Stimulated activated CD8-positive, alpha-beta memory T cell treated with anti-CD3 and anti-CD28 coated beads, Interleukin-12 subunit alpha, Interleukin-12 subunit beta, amount 100 ng/mL, for 4 hours (primary cell): Measurements from ENCODE around the gene TYRO3.

Experiments used
- DNase-seq: peaks from one replicate; pipeline ENCODE4 v3.0.0-alpha.2; 2020; ENCODE audit warnings: low read depth

Gene TYRO3

GRCh38 chr15:41605566-41605965 is 46.6 kb downstream of the TYRO3 start:
- DNase-seq, result no peak

- DNase-seq, result no peak
These were observed 48.0 kb downstream of the TYRO3 start for GRCh38 chr15:41606997-41607396.

DNA sequence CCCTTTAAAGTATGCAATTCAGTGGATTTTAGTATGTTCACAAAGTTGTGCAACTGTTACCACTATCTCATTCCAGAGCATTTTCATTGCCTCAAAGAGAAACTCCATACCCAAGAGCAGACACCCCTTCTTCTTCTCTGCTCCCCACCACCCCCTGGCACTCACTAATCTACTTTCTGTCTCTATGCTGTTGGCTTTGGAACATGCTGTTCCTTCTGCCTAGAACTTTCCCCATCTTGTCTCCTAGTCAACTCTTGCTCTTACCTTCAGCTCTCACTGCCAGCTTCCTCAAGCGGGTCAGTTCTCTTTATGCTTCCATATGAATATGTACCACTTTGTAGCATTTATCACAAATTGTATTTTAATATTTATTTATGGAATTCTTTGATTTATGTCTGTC is 50.1 kb downstream of the TYRO3 start:
- DNase-seq, result no peak

- no peak for DNase-seq
These were observed 51.0 kb downstream of the TYRO3 start for GRCh38 chr15:41610048-41610447.

GRCh38 chr15:41620536-41621199 is 61.7 kb downstream of the TYRO3 start:
- DNase-seq, result no peak

GRCh38 chr15:41621200-41622193 is 62.5 kb downstream of the TYRO3 start:
- DNase-seq, result peak; percentile 80

GRCh38 chr15:41622901-41623300 is 63.9 kb downstream of the TYRO3 start:
- DNase-seq, result no peak

DNA sequence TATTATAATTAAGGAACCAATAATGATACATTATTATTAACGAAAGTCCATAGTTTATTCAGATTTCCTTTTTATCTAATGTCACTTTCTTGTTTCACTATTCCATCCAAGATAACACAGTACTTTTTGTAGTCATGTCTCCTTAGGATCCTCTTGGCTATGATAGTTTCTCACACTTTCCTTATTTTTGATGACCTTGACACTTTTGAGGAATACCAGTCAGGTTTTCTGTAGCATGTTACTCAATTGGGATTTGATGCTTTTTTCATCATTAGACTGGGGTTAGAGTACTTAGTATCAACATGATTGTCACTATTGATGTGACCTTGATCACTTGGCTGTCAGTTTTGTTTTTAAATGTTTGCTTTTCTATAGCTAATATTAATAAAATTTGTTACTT is 68.2 kb downstream of the TYRO3 start:
- DNase-seq, result no peak

GRCh38 chr15:41629463-41629862 is 70.5 kb downstream of the TYRO3 start:
- no peak for DNase-seq

- DNase-seq, result no peak
These were observed 70.9 kb downstream of the TYRO3 start for GRCh38 chr15:41629883-41630282.

- no peak for DNase-seq
These were observed 71.7 kb downstream of the TYRO3 start for GRCh38 chr15:41630616-41631217.

- DNase-seq, result no peak
These were observed 73.0 kb downstream of the TYRO3 start for GRCh38 chr15:41631880-41632470.
